ENCODE data around the gene P3H4.
"Not testable (repeated sequence)": the region's sequence is repeated elsewhere in the genome, so short reads cannot be mapped to it uniquely, and the experiment has no call there.

The P3H4 gene

DNA sequence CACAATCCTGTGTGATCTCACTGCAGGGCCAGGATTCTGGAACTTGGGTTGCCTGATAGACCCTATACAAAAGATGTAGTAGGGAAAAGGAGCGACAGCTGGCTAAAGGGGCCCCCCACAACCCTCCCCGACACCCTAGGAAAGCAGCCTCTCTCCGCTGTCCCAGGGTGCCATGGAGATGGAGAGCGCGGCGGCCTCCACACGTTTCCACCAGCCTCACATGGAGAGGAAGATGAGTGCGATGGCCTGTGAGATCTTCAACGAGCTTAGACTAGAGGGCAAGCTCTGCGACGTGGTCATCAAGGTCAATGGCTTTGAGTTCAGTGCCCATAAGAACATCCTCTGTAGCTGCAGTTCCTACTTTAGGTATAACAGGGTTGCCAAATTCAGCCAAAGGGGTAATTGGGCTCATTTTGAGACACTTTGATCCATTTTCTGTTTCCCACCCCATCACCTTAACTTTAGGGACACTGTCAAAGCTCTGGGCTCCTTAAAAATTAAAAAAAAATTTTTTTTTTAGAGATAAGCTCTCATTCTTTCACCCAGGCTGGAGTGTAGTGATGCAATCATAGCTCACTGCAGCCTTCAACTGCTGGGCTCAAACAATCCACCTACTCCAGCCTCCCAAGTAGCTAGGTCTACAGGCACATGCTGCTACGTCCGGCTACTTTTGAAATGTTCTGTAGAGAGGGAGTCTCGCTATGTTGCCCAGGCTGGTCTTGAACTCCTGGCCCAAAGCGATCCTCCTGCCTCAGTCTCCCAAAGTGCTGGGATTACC, 26.2 kb upstream of the P3H4 start, which contains the start of gene KLHL10:
TSS of gene KLHL10 (plus strand) at position 65 of the 778 bp plus-strand sequence. CDS start at position 173, 108 bp downstream.
- TF ChIP-seq, protein P1, sequence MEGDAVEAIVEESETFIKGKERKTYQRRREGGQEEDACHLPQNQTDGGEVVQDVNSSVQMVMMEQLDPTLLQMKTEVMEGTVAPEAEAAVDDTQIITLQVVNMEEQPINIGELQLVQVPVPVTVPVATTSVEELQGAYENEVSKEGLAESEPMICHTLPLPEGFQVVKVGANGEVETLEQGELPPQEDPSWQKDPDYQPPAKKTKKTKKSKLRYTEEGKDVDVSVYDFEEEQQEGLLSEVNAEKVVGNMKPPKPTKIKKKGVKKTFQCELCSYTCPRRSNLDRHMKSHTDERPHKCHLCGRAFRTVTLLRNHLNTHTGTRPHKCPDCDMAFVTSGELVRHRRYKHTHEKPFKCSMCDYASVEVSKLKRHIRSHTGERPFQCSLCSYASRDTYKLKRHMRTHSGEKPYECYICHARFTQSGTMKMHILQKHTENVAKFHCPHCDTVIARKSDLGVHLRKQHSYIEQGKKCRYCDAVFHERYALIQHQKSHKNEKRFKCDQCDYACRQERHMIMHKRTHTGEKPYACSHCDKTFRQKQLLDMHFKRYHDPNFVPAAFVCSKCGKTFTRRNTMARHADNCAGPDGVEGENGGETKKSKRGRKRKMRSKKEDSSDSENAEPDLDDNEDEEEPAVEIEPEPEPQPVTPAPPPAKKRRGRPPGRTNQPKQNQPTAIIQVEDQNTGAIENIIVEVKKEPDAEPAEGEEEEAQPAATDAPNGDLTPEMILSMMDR (IDR thresholded peaks at IDR 0.05; ENCODE audit: control extremely low read depth, extremely low read depth, low read depth, missing control alignments) = no peak

DNA sequence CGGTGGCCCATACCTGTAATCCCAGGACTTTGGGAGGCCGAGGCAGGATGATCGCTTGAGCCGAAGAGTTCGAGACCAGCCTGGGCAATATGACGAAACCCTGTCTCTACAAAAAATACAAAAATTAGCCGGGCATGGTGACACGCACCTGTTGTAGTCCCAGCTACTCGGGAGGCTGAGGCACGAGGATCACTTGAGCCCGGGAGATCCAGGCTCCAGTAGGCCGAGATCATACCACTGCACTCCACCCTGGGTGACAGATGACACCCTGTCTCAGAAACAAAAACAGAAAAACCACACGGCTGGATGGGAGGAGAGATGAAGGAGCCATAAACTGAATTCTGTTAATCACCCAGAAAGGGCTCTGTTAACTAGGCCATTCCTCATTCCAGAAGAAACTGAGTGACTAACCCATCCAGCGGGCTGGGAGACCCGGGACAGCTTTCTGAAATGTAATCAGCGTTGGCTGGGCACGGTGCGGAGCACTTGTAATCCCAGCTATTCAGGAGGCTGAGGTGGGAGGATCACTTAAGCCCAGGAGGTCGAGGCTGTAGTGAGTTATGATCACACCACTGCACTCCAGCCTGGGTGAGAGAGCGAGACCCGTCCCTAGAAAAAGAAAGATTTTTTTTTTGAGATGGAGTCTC, 24.9 kb upstream of the P3H4 start:
- TF ChIP-seq, protein P1 (IDR thresholded peaks at IDR 0.05; ENCODE audit: control extremely low read depth, extremely low read depth, low read depth, missing control alignments) = no peak
- no peak for DNase-seq (ENCODE audit: extremely low spot score)
- ChIA-PET CTCF (interaction anchor here (0.9 kb wide), 1 partner anchor 11 kb away, joined by 5 read pairs; no protein-coding TSS in a partner anchor), POLR2A (no interaction called here)

More for the DNA sequence above, 26.2 kb upstream of the P3H4 start, which contains the start of gene KLHL10:
- POLR2A ChIA-PET = no interaction called here
- CTCF ChIA-PET = interaction anchor here (1.3 to 1.4 kb wide), 2 partner anchors 10 to 49 kb away, joined by 3 to 4 read pairs; no protein-coding TSS in a partner anchor
- DNase-seq (ENCODE audit: extremely low spot score) = no peak

GRCh38 chr17:41835800-41836549, 24.2 kb upstream of the P3H4 start, which contains the start of gene NT5C3B:
Gene NT5C3B (minus strand): TSS chr17:41836232. CDS start chr17:41836193, 39 bp downstream.
- POLR2A ChIA-PET = no interaction called here
- CTCF ChIA-PET = interaction anchor here (0.9 to 2.2 kb wide), 3 partner anchors 12 to 98 kb away, joined by 5 to 12 read pairs (median 6); partner anchors contain the start of genes FKBP10 and P3H4
- peak; percentile 88 for DNase-seq (ENCODE audit: extremely low spot score)
- TF ChIP-seq, protein P1 (IDR thresholded peaks at IDR 0.05; ENCODE audit: control extremely low read depth, extremely low read depth, low read depth, missing control alignments) = no peak

DNA sequence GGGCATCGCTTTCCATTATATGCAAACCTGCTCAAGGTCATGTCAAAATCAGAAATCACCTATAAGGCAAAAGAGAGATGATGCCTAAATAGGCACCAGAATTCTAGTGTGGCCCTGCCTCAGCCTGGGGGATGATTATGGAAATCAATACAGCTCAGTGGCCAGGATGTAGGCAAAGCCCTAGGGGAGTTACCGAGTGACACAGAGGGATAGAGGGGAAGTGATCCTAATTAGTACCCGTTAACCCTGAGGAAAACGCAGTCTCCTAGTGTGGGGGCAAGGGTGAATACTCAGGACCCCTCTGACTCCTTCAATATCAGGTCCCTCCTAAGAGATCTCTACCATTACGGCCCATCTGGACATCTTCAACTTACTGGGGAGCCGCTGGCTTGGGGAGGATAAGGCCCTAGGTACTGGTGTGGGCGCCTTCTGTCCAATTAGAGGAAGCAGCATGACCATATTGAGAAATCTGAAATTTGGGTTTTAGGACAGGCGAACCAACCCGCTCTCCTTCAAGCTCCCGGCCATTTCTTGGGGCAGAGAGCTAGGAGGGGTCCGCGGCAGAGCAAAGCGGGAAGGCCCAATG, 23.6 kb upstream of the P3H4 start:
- TF ChIP-seq, protein P1 (IDR thresholded peaks at IDR 0.05; ENCODE audit: control extremely low read depth, extremely low read depth, low read depth, missing control alignments) = no peak
- no peak for DNase-seq (ENCODE audit: extremely low spot score)
- ChIA-PET POLR2A (interaction anchor here (0.5 kb wide), 1 partner anchor 9 kb away, joined by 3 read pairs; no protein-coding TSS in a partner anchor), CTCF (interaction anchor here (1.0 to 2.2 kb wide), 4 partner anchors 20 to 98 kb away, joined by 3 to 12 read pairs (median 4); partner anchors contain the start of genes FKBP10 and P3H4)

DNA sequence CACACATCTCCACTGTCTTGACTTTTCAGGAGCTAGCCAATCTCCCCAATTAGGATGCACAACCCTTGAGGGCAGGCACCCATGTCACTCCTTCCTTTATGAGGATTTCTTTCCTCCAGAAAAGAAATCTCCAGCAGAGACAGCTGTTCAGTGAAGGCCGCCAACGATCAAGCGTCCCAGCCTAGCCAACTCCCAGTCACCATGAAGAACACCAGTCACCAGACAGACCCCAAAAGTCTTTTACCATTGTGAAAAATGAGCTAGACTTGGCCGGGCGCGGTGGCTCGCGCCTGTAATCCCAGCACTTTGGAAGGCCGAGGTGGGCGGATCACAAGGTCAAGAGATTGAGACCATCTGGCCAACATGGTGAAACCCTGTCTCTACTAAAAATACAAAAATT, 18.2 kb upstream of the P3H4 start:
- CTCF ChIA-PET = interaction anchor here (0.9 to 1.9 kb wide), 5 partner anchors 11 to 92 kb away, joined by 3 to 5 read pairs (median 4); partner anchors contain the start of gene P3H4
- POLR2A ChIA-PET; DNase-seq (ENCODE audit: extremely low spot score): not testable (repeated sequence)

- no peak for DNase-seq (ENCODE audit: extremely low spot score)
- POLR2A ChIA-PET = no interaction called here
- CTCF ChIA-PET = interaction anchor here (1.5 kb wide), 1 partner anchor 11 kb away, joined by 3 read pairs; no protein-coding TSS in a partner anchor
- TF ChIP-seq, protein P1 (IDR thresholded peaks at IDR 0.05; ENCODE audit: control extremely low read depth, extremely low read depth, low read depth, missing control alignments) = no peak
These were observed 13.6 kb upstream of the P3H4 start for GRCh38 chr17:41825175-41825845.
